Nephron (organoid): ENCODE results near the gene PEAK1.
A peak's percentile ranks its signal among the peaks of the same experiment; 100 is the strongest.

Source experiments
- H3K27ac Mint-ChIP-seq, 3 experiments: 2 replicates each; pipeline ENCODE4 v1.8.0; 2020; ENCODE audit warnings: mixed read lengths in 3 of 3, mild to moderate bottlenecking in 2 of 3, moderate library complexity in 1 of 3
- H3K27me3 Mint-ChIP-seq: 2 replicates; pipeline ENCODE4 v1.8.0; 2021; ENCODE audit warnings: low read depth, mild to moderate bottlenecking, moderate library complexity, mixed read lengths
- H3K36me3 Mint-ChIP-seq: 2 replicates; pipeline ENCODE4 v1.8.0; 2020; ENCODE audit warnings: low read depth, mixed read lengths
- H3K4me1 Mint-ChIP-seq: 2 replicates; pipeline ENCODE4 v1.8.0; 2020; ENCODE audit warnings: mixed read lengths
- H3K4me3 Mint-ChIP-seq, 3 experiments: 2 replicates each; pipeline ENCODE4 v1.8.0; 2020; ENCODE audit warnings: mild to moderate bottlenecking in 3 of 3, mixed read lengths in 3 of 3, moderate library complexity in 2 of 3
- H3K9me3 Mint-ChIP-seq: 2 replicates; pipeline ENCODE4 v1.8.0; 2020; ENCODE audit warnings: mixed read lengths
- CTCF ChIP-seq, 3 experiments: fragments of 200-600 bp; sonication (generic); IDR thresholded peaks; one replicate each; pipeline ENCODE4 v1.5.0; 2021; ENCODE audit warnings: antibody characterized with exemption in 3 of 3; ENCODE audit not compliant: unreplicated experiment in 3 of 3

PEAK1 gene

GRCh38 chr15:77459031-77459430, 39.1 kb upstream of the PEAK1 start:
- Mint-ChIP-seq H3K4me1 (peaks cover 20% of the 10 kb centered on the region), H3K4me3 (no peak overlapping the region), H3K27ac (no peak overlapping the region)

DNA sequence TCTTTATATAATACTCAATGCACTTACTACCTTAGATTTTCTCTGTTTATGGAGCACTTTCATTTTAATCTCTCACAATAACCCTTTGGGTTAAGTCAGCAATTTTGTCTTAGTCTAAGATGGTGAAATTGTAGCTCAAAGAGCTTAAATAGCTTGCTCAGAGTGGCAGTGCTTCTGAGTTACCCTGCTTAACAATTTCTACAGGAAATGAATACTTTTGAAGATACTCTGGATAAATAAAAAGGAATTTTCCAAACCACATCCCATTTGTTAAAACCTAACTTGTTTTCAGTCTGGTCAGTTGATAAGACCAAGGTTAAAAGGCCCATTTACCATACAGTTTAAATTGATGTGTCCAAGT, 38.0 kb upstream of the PEAK1 start:
- H3K27ac Mint-ChIP-seq: peak overlapping the region; percentile 66 to 82 (median 72)
- no peaks in the 10 kb centered on the region for H3K9me3 Mint-ChIP-seq
- no peak overlapping the region for H3K4me3 Mint-ChIP-seq

More at GRCh38 chr15:77459031-77459430, 39.1 kb upstream of the PEAK1 start:
- peaks cover 28% of the 10 kb centered on the region for H3K36me3 Mint-ChIP-seq
- H3K27me3 Mint-ChIP-seq: no peaks in the 10 kb centered on the region
- H3K9me3 Mint-ChIP-seq: no peaks in the 10 kb centered on the region
- no peak for TF ChIP-seq CTCF (IDR thresholded peaks at IDR 0.05; ENCODE audit: unreplicated experiment in 3 of 3)

DNA sequence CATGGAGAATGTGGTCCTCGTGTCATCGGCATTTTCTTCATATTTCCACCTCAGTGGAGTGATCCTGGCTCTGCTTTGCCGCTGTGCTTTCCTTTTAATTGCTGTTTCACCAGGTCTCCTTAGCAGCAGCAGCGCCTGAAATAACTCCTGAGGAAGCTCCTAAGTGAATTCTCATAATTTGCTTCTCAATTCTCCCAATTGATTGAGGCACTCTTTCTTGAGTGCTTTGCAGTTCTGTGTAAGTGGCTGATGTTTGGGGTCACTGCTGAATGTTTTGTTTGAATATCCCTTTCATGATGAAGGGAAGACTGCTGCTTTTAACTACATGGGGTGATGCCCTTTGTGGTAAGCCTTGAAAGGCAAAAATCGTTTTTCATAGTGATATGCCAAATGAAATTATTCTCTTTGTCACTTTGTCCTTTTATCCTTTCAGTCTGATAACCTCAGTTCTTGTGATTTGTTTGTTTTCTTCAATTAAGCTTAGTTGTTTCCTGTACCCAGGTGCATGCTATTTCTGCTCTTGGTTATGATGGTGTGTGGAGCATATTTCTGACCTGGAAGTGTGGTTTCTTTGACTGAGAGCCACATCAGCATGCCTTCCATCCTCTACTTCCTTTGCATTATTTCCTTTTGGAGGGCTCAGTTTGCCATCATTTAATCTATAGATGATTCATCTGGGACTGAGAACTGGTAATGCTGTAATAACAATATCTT, 37.4 kb upstream of the PEAK1 start:
- Mint-ChIP-seq H3K27me3 (no peaks in the 10 kb centered on the region), H3K36me3 (peaks cover 28% of the 10 kb centered on the region), H3K27ac (peak overlapping the region; percentile 66 to 82 (median 72)), H3K4me1 (peaks cover 20% of the 10 kb centered on the region), H3K4me3 (no peak overlapping the region), H3K9me3 (no peaks in the 10 kb centered on the region)
- no peak for TF ChIP-seq CTCF (IDR thresholded peaks at IDR 0.05; ENCODE audit: unreplicated experiment in 3 of 3)

More for the DNA sequence above, 38.0 kb upstream of the PEAK1 start:
- H3K4me1 Mint-ChIP-seq: peaks cover 20% of the 10 kb centered on the region
- H3K27me3 Mint-ChIP-seq: no peaks in the 10 kb centered on the region
- peaks cover 28% of the 10 kb centered on the region for H3K36me3 Mint-ChIP-seq
- no peak for TF ChIP-seq CTCF (IDR thresholded peaks at IDR 0.05; ENCODE audit: unreplicated experiment in 3 of 3)

GRCh38 chr15:77456746-77457145, 36.8 kb upstream of the PEAK1 start:
- peaks cover 32% of the 10 kb centered on the region for H3K36me3 Mint-ChIP-seq
- H3K27ac Mint-ChIP-seq: peak overlapping the region; percentile 66 to 82 (median 72)
- H3K27me3 Mint-ChIP-seq: no peaks in the 10 kb centered on the region
- no peak for TF ChIP-seq CTCF (IDR thresholded peaks at IDR 0.05; ENCODE audit: unreplicated experiment in 3 of 3)
- H3K4me1 Mint-ChIP-seq: peaks cover 20% of the 10 kb centered on the region
- H3K4me3 Mint-ChIP-seq: no peak overlapping the region
- no peaks in the 10 kb centered on the region for H3K9me3 Mint-ChIP-seq

- H3K27ac Mint-ChIP-seq: peak overlapping the region; percentile 69 to 83 (median 76)
- H3K9me3 Mint-ChIP-seq: peaks cover 3% of the 10 kb centered on the region
- H3K27me3 Mint-ChIP-seq: no peaks in the 10 kb centered on the region
- TF ChIP-seq CTCF (IDR thresholded peaks at IDR 0.05; ENCODE audit: unreplicated experiment in 3 of 3): no peak
- peaks cover 33% of the 10 kb centered on the region for H3K36me3 Mint-ChIP-seq
- peaks cover 20% of the 10 kb centered on the region for H3K4me1 Mint-ChIP-seq
- no peak overlapping the region for H3K4me3 Mint-ChIP-seq
These were observed 35.9 kb upstream of the PEAK1 start for GRCh38 chr15:77455696-77456321.
